Skeletal muscle tissue (tissue), 4 donors: ENCODE measurements around the gene TRNP1. TPM values are rescaled to one million over a fixed set of nuclear protein-coding genes. Genes with fewer than 3 reads are reported as not detected.

Experiments used
- H3K27ac ChIP-seq: one replicate; pipeline ENCODE4 v1.7.0; 2013; ENCODE audit warnings: mild to moderate bottlenecking, low read depth, low read length, inconsistent platforms
- H3K27me3 ChIP-seq, 3 donors: one replicate each; pipeline ENCODE4 v1.7.0; 2013; ENCODE audit warnings: low read length in 3 of 3; ENCODE audit not compliant: control insufficient read depth in 3 of 3, insufficient read depth in 3 of 3
- H3K36me3 ChIP-seq, 3 donors: one replicate each; pipeline ENCODE4 v1.7.0; 2013; ENCODE audit warnings: low read length in 3 of 3; ENCODE audit not compliant: control insufficient read depth in 3 of 3, insufficient read depth in 3 of 3
- H3K4me1 ChIP-seq, 3 donors: one replicate each; pipeline ENCODE4 v1.7.0; 2013; ENCODE audit warnings: low read length in 3 of 3, mild to moderate bottlenecking in 3 of 3; ENCODE audit not compliant: control insufficient read depth in 3 of 3, insufficient read depth in 3 of 3
- H3K4me3 ChIP-seq, 3 donors: one replicate each; pipeline ENCODE4 v1.7.0; 2013; ENCODE audit warnings: low read length in 3 of 3
- H3K9ac ChIP-seq, 3 donors: one replicate each; pipeline ENCODE4 v1.7.0; 2013; ENCODE audit warnings: low read length in 3 of 3, mild to moderate bottlenecking in 3 of 3, moderate library complexity in 2 of 3, low read depth in 1 of 3
- H3K9me3 ChIP-seq, 3 donors: one replicate each; pipeline ENCODE4 v1.7.0; 2013; ENCODE audit warnings: low read length in 3 of 3; ENCODE audit not compliant: control insufficient read depth in 3 of 3
- total RNA-seq: library from RNA; depleted of rRNA; stranded (reverse); fragments of >200 nt; gene quantifications from one replicate; pipeline ENCODE4 v1.2.3, GENCODE V29; 2014
- donor health status: Osteomylitis.

The TRNP1 gene
- total RNA-seq, 1 donor from 2014 or later, result under 0.01 TPM

DNA sequence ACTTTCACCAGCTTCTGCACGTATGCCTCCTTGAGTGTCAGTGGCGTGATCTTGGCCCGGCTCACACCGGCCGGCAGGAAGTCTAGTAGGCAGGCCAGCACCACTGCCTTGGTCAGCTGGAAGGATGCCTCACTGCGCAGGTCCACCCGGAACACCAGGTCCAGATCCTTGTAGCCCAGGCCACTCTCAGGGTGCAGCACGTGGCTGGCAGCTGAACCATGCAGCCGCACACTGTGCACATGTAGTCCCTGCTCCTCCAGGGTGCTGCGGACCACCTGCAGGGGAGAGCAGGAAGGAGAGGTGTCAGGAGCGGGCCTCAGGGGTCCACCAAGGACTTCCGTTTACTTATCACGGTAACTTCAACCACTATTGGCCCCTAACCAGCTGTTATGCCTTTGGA is 13.2 kb downstream of the TRNP1 start:
- Histone ChIP-seq H3K27me3 (no peaks in the 10 kb centered on the region), H3K36me3 (peaks cover 0 to 3% (median 2%) of the 10 kb centered on the region in 3 donors), H3K9me3 (no peaks in the 10 kb centered on the region), H3K4me3 (no peak overlapping the region), H3K4me1 (peaks cover 3 to 23% (median 14%) of the 10 kb centered on the region in 3 donors), H3K27ac (no peak overlapping the region), H3K9ac (no peak overlapping the region)

DNA sequence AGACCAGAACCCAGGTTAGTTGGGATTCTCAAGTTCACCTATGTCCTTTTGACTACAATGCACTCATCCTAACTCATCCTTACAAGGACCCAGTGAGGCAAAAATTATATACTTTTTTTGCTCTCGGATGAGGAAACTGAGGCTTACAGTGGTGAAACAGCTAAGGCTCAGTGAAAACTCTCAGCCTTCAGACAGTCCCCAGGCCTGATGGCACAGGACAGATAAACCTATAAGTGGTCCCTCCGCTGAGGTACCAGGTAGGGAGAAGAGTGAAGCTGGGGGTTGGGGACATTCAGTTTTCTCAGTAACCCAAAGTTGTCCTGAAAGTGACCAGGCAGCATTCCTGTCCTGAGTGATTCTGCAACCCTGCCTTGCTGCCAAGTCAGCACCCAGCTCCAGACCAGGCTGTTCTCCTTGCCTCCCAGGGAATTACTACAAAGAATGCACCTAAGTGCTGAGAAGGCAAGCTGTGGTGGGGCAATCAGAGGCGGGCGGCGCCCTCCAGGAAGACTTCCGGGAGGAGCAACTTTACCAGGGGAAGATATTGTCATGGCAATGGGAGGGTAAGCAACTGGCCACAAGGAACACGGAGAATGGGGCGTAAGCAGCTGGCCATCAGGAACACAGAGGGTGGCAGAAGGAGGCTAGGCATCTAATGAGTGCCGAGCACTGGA is 14.6 kb downstream of the TRNP1 start:
- H3K27me3 ChIP-seq, result no peaks in the 10 kb centered on the region
- no peak overlapping the region for H3K9ac ChIP-seq
- peaks cover 0 to 3% (median 2%) of the 10 kb centered on the region in 3 donors for H3K36me3 ChIP-seq
- H3K27ac ChIP-seq, result no peak overlapping the region
- no peak overlapping the region for H3K4me3 ChIP-seq
- H3K9me3 ChIP-seq, result no peaks in the 10 kb centered on the region
- peaks cover 0 to 30% (median 18%) of the 10 kb centered on the region in 3 donors for H3K4me1 ChIP-seq

DNA sequence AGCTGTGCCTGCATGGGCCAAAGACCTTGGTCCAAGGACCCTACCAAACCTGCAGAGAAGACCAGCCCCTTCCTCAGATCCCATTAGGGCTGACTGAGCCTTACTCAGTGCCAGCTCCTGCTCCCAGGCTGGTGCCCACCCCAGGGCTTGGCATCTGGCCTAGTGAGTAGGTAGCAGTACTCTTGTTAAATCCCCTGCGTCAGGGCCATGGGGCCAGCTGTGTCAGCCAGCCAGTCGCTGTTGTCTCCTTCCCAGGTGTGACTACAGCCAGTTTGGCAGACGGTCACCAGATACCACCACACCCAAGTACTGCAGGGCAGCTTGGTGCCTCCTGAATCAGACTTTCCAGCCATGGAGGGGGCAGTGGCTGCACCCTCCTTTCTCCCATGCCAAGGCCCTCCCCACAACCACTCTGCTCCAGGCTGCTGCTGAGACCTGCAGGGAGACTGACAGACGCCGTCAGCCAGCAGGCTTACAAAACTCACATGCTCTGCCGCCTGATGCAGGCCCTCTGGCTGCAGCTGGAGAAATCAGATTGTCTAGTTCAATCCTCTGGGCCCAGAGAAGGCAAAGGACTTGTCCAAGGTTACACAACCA is 16.2 kb downstream of the TRNP1 start:
- Histone ChIP-seq H3K27ac (peak overlapping the region; percentile 19), H3K9ac (no peak overlapping the region), H3K4me3 (no peak overlapping the region), H3K9me3 (no peaks in the 10 kb centered on the region), H3K36me3 (peaks cover 0 to 3% (median 2%) of the 10 kb centered on the region in 3 donors), H3K4me1 (peaks cover 0 to 29% (median 16%) of the 10 kb centered on the region in 3 donors), H3K27me3 (no peaks in the 10 kb centered on the region)

- Histone ChIP-seq H3K4me1 (peaks cover 0 to 23% (median 16%) of the 10 kb centered on the region in 3 donors), H3K27me3 (no peaks in the 10 kb centered on the region), H3K9me3 (no peaks in the 10 kb centered on the region), H3K27ac (no peak overlapping the region), H3K36me3 (peaks cover 0 to 3% (median 2%) of the 10 kb centered on the region in 3 donors), H3K9ac (peak overlapping the region in 1 of 3 donors; percentile 20), H3K4me3 (peak overlapping the region in 2 of 3 donors; percentile 27 to 31)
Observed at GRCh38 chr1:27010226-27010994, 16.9 kb downstream of the TRNP1 start.

DNA sequence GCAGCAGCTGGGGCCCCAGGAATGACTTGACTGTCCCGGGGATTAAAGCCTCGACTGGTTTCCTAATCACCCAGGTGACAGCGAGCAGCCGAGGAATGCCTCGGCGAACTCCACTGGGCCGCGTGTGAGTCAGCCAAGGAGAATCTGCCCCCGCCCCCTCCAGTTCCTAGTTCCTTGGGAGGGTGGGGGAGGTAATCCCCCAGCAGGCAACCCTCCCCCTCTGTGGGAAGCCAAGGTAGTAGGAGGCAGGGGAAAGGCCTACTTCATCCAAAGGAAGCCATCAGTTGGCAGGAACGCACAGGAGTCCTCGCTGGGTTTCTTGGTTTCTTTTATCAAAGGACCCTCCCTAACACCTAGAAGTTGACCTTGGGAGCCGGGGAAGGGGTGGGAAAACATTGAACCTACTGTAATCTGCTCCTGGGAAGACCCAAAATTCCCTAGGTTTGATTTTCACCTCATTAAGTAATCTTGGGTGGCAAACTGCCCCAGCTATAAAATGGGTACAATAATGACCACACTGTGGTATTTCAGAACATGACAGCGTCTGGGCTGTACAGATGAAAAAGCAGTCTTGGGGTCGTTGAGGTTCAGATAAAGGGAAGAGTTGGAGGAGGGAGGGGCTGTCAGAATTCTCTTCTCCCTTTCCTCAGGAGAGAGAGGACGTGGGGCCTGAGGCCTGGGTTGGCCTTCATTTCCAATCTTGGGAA is 17.7 kb downstream of the TRNP1 start:
- H3K9ac ChIP-seq, result peak overlapping the region in 2 of 3 donors; percentile 20 to 66
- H3K4me3 ChIP-seq, result peak overlapping the region in 1 of 3 donors; percentile 27

DNA sequence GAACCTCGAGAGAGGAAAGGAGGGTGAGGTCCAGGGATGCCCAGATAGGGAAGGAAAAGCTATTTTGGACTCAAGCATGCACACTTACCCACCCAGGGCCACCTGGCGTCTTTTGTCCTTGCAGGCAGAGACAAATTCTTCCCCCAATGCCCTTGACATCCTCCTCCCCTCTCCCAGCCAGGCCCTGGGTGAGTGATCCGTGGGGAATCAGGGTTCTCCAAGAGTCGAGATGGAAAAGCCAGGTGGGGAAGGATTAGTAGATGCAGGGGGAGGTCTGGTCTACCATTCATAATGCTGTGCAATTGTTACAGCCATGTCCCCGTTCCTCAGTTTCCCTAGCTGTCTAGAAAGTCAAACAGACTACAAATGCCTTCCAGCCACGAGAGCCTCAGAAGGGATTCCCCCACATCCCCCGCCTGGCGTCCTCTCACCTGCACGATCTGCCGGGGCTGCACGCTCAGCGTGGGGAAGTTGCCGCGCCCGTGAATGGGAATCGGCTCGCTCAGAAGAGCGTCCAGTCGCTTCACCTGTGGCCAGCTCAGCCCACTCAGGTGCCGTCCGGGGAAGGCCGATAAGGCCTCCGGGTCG is 18.6 kb downstream of the TRNP1 start:
- Histone ChIP-seq H3K4me1 (peaks cover 0 to 23% (median 16%) of the 10 kb centered on the region in 3 donors), H3K27ac (no peak overlapping the region), H3K9me3 (no peaks in the 10 kb centered on the region)

More for the DNA sequence above, 17.7 kb downstream of the TRNP1 start:
- no peaks in the 10 kb centered on the region for H3K27me3 ChIP-seq
- H3K27ac ChIP-seq, result no peak overlapping the region
- H3K4me1 ChIP-seq, result peaks cover 0 to 23% (median 16%) of the 10 kb centered on the region in 3 donors
- H3K36me3 ChIP-seq, result peaks cover 0 to 2% (median 0%) of the 10 kb centered on the region in 3 donors
- H3K9me3 ChIP-seq, result no peaks in the 10 kb centered on the region

GRCh38 chr1:27015260-27015659 is 21.8 kb downstream of the TRNP1 start:
- no peak overlapping the region for H3K9ac ChIP-seq
- no peak overlapping the region for H3K27ac ChIP-seq
- H3K4me1 ChIP-seq, result peaks cover 0 to 12% (median 9%) of the 10 kb centered on the region in 3 donors
- H3K4me3 ChIP-seq, result no peak overlapping the region
- H3K36me3 ChIP-seq, result no peaks in the 10 kb centered on the region
- no peaks in the 10 kb centered on the region for H3K9me3 ChIP-seq
- no peaks in the 10 kb centered on the region for H3K27me3 ChIP-seq

More for the DNA sequence above, 18.6 kb downstream of the TRNP1 start:
- no peaks in the 10 kb centered on the region for H3K27me3 ChIP-seq
- H3K4me3 ChIP-seq, result peak overlapping the region; percentile 35 to 51 (median 43)
- no peaks in the 10 kb centered on the region for H3K36me3 ChIP-seq
- H3K9ac ChIP-seq, result peak overlapping the region in 1 of 3 donors; percentile 66

DNA sequence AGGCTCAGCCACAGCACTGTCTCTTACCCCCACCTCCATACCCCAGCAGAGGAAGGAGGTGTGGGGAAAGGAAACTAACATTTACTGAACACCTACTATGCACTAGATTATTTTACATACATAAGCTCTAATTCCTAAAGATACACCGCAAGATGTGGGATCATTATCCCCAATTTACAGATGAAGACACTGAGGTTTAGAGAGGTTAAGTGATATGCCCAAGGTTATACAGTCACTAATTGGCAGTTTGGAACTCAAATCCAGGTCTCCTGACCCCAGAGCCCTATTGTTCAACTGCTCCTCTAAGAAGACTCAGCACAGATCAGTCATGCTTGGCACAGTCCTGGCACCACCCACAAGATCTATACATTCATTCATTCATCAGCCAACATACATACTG is 22.9 kb downstream of the TRNP1 start:
- Histone ChIP-seq H3K4me3 (no peak overlapping the region), H3K27me3 (no peaks in the 10 kb centered on the region), H3K9ac (no peak overlapping the region), H3K27ac (no peak overlapping the region), H3K4me1 (peaks cover 0 to 7% (median 5%) of the 10 kb centered on the region in 3 donors), H3K9me3 (no peaks in the 10 kb centered on the region), H3K36me3 (no peaks in the 10 kb centered on the region)

DNA sequence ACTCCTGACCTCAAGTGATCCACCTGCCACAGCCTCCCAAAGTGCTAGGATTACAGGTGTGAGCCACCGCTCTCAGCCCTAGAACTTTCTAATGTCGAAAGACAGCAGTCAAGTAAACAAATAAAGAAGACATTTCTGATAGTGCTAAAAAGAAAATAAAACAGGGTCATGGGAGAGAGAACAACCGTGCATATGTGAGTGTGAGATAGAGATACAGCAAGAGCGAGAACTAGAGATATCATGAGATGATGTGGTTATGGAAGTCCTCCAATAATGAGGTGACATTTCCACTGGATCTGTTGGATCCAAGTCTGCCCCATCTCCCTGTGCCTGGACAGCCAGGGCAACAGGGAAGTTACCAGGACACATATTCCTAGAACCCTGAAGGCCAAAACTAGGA is 23.7 kb downstream of the TRNP1 start:
- Histone ChIP-seq H3K4me3 (no peak overlapping the region), H3K4me1 (peaks cover 0 to 3% (median 3%) of the 10 kb centered on the region in 3 donors), H3K9me3 (no peaks in the 10 kb centered on the region), H3K27me3 (no peaks in the 10 kb centered on the region), H3K27ac (no peak overlapping the region), H3K9ac (no peak overlapping the region), H3K36me3 (no peaks in the 10 kb centered on the region)
